ENCODE measurements around the gene TBX4.

DNA sequence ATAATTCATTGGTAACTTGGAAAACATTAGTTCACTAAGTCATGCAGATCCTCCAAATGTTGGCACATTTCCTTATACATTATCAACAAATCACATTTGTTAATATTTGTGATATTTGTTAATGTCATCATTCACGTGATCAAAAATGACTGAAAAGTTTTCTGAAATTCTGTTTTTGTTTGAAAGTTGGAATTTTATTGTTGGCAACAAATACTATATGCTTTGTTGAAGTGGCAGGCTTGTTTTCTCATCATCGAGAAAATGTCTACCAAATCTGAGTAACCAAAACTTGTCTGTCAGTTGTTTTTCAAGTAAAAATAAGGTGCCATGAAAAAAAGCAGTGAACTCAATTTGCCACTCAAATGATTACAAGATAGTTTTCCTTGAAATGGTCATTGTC lies 75.9 kb downstream of the TBX4 start:
- TF ChIP-seq, protein P1, sequence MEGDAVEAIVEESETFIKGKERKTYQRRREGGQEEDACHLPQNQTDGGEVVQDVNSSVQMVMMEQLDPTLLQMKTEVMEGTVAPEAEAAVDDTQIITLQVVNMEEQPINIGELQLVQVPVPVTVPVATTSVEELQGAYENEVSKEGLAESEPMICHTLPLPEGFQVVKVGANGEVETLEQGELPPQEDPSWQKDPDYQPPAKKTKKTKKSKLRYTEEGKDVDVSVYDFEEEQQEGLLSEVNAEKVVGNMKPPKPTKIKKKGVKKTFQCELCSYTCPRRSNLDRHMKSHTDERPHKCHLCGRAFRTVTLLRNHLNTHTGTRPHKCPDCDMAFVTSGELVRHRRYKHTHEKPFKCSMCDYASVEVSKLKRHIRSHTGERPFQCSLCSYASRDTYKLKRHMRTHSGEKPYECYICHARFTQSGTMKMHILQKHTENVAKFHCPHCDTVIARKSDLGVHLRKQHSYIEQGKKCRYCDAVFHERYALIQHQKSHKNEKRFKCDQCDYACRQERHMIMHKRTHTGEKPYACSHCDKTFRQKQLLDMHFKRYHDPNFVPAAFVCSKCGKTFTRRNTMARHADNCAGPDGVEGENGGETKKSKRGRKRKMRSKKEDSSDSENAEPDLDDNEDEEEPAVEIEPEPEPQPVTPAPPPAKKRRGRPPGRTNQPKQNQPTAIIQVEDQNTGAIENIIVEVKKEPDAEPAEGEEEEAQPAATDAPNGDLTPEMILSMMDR (IDR thresholded peaks at IDR 0.05): no peak
- TF ChIP-seq POLR2A (IDR thresholded peaks at IDR 0.05): no peak
